GM19043 (cell line): Measurements from ENCODE around the gene TREH.
"Not testable (repeated sequence)": the region's sequence is repeated elsewhere in the genome, so short reads cannot be mapped to it uniquely, and the experiment has no call there.

Experiments used
- ATAC-seq: cut with Tn5 transposase; IDR thresholded peaks from one replicate; pipeline ENCODE4 v1.9.1; 2021; ENCODE audit warnings: low read depth; ENCODE audit not compliant: unreplicated experiment

Gene TREH

GRCh38 chr11:118618991-118619375 lies 60.5 kb downstream of the TREH start:
- ATAC-seq: no peak

- no peak for ATAC-seq
Observed at GRCh38 chr11:118618115-118618990, 61.1 kb downstream of the TREH start.

GRCh38 chr11:118615976-118616371 lies 63.5 kb downstream of the TREH start:
- no peak for ATAC-seq

GRCh38 chr11:118615282-118615975 lies 64.0 kb downstream of the TREH start:
- no peak for ATAC-seq

- ATAC-seq: no peak
Observed at GRCh38 chr11:118614511-118614910, 64.9 kb downstream of the TREH start.

GRCh38 chr11:118612378-118612777 lies 67.1 kb downstream of the TREH start:
- ATAC-seq: no peak

GRCh38 chr11:118611433-118611795 lies 68.0 kb downstream of the TREH start:
- not testable (repeated sequence) for ATAC-seq

- ATAC-seq: no peak
Observed at GRCh38 chr11:118610773-118611432, 68.5 kb downstream of the TREH start.

- ATAC-seq: no peak
Observed at GRCh38 chr11:118610225-118610772, 69.2 kb downstream of the TREH start.

GRCh38 chr11:118609380-118610224 lies 69.8 kb downstream of the TREH start:
- no peak for ATAC-seq

- ATAC-seq: no peak
Observed at GRCh38 chr11:118608360-118609227, 70.9 kb downstream of the TREH start.

- no peak for ATAC-seq
Observed at GRCh38 chr11:118607401-118608359, 71.8 kb downstream of the TREH start, which contains the start of gene PHLDB1. Gene PHLDB1 (plus strand): TSS chr11:118607615. CDS start chr11:118613837, 6,222 bp downstream.
